SK-N-SH (cell line): ENCODE measurements around the gene PCDHB10.
"Not testable (repeated sequence)": the region's sequence is repeated elsewhere in the genome, so short reads cannot be mapped to it uniquely, and the experiment has no call there.

ENCODE experiments used
- EZH2phosphoT487 ChIP-seq: fragments of 200-600 bp; sonication (generic); IDR thresholded peaks from 2 replicates; pipeline ENCODE4 v1.6.1; 2017; ENCODE audit warnings: low read depth, mixed run types, mild to moderate bottlenecking, antibody characterized with exemption, moderate library complexity, borderline replicate concordance
- FOXM1 ChIP-seq: IDR thresholded peaks from 2 replicates; pipeline ENCODE4 v1.4.0; 2012; ENCODE audit warnings: low read depth, mild to moderate bottlenecking
- IRF3 ChIP-seq: fragments of 150-350 bp; IDR thresholded peaks from 2 replicates; pipeline ENCODE4 v1.6.1; 2016; ENCODE audit warnings: mild to moderate bottlenecking, low read depth, low read length
- JUND ChIP-seq: IDR thresholded peaks from 2 replicates; pipeline ENCODE4 v1.4.0; 2012
- MAX ChIP-seq: IDR thresholded peaks from 2 replicates; pipeline ENCODE4 v1.4.0; 2012; ENCODE audit warnings: low read depth
- MEF2A ChIP-seq: IDR thresholded peaks from 2 replicates; pipeline ENCODE4 v1.4.0; 2012; ENCODE audit warnings: low read depth, borderline replicate concordance
- POLR2AphosphoS5 ChIP-seq: IDR thresholded peaks from 2 replicates; pipeline ENCODE4 v1.6.1; 2012; ENCODE audit warnings: low read depth, low read length
- RAD21 ChIP-seq: IDR thresholded peaks from 2 replicates; pipeline ENCODE4 v1.6.1; 2012; ENCODE audit warnings: mild to moderate bottlenecking, low read length
- RFX5 ChIP-seq: IDR thresholded peaks from 2 replicates; pipeline ENCODE4 v1.6.1; 2012; ENCODE audit warnings: mild to moderate bottlenecking, improper control_type of control experiment, low read length
- USF2 ChIP-seq: fragments of 150-350 bp; IDR thresholded peaks from 2 replicates; pipeline ENCODE4 v1.6.1; 2017; ENCODE audit warnings: antibody characterized with exemption, low read length, low read depth, borderline replicate concordance
- YY1 ChIP-seq: IDR thresholded peaks from 2 replicates; pipeline ENCODE4 v1.4.0; 2012; ENCODE audit warnings: low read depth, mild to moderate bottlenecking
- ZBTB33 ChIP-seq: IDR thresholded peaks from 2 replicates; pipeline ENCODE4 v1.4.0; 2012; ENCODE audit warnings: low read depth, borderline replicate concordance
- TF ChIP-seq, protein P1 (sequence below): fragments of 200-600 bp; sonication (generic); IDR thresholded peaks from 2 replicates; pipeline ENCODE4 v1.6.1; 2017; ENCODE audit warnings: antibody characterized with exemption, mild to moderate bottlenecking, moderate library complexity

DNA sequence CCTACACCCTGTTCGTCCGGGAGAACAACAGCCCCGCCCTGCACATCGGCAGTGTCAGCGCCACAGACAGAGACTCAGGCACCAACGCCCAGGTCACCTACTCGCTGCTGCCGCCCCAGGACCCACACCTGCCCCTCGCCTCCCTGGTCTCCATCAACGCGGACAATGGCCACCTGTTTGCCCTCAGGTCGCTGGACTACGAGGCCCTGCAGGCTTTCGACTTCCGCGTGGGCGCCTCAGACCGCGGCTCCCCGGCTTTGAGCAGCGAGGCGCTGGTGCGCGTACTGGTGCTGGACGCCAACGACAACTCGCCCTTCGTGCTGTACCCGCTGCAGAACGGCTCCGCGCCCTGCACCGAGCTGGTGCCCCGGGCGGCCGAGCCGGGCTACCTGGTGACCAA, 3.5 kb upstream of the PCDHB10 start:
- not testable (repeated sequence) for TF ChIP-seq ZBTB33, YY1, RFX5, MEF2A, FOXM1, POLR2AphosphoS5, JUND, EZH2phosphoT487, IRF3, RAD21, MAX, USF2
- TF ChIP-seq, protein P1, sequence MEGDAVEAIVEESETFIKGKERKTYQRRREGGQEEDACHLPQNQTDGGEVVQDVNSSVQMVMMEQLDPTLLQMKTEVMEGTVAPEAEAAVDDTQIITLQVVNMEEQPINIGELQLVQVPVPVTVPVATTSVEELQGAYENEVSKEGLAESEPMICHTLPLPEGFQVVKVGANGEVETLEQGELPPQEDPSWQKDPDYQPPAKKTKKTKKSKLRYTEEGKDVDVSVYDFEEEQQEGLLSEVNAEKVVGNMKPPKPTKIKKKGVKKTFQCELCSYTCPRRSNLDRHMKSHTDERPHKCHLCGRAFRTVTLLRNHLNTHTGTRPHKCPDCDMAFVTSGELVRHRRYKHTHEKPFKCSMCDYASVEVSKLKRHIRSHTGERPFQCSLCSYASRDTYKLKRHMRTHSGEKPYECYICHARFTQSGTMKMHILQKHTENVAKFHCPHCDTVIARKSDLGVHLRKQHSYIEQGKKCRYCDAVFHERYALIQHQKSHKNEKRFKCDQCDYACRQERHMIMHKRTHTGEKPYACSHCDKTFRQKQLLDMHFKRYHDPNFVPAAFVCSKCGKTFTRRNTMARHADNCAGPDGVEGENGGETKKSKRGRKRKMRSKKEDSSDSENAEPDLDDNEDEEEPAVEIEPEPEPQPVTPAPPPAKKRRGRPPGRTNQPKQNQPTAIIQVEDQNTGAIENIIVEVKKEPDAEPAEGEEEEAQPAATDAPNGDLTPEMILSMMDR = not testable (repeated sequence)
